ENCODE data around the gene DNAAF3.

DNAAF3 gene

GRCh38 chr19:55175117-55175867, 8.9 kb upstream of the DNAAF3 start:
- Histone ChIP-seq H3K4me1 (ENCODE audit: low read length) (no peaks in the 10 kb centered on the region), H3K36me3 (replicated peaks; ENCODE audit: low read depth, low read length) (no peaks in the 10 kb centered on the region), H3K27ac (ENCODE audit: low read length) (no peak overlapping the region), H3K4me3 (ENCODE audit: low read length) (no peak overlapping the region), H3K4me2 (ENCODE audit: low read length) (no peak overlapping the region), H4K20me1 (ENCODE audit: insufficient read depth, low read length) (no peaks in the 10 kb centered on the region), H3K9me3 (ENCODE audit: insufficient read depth, low read length) (no peaks in the 10 kb centered on the region), H3K79me2 (ENCODE audit: low read length) (no peaks in the 10 kb centered on the region), H3K9ac (ENCODE audit: low read length) (no peak overlapping the region), H3K27me3 (ENCODE audit: low read depth, low read length) (peaks cover 3% of the 10 kb centered on the region; the same call in 1 of the 2 replicates), H2AFZ (ENCODE audit: low read depth, low read length) (no peak overlapping the region)
- TF ChIP-seq EZH2phosphoT487 (IDR thresholded peaks at IDR 0.05; ENCODE audit: low read depth): no peak
- TF ChIP-seq, protein P1, sequence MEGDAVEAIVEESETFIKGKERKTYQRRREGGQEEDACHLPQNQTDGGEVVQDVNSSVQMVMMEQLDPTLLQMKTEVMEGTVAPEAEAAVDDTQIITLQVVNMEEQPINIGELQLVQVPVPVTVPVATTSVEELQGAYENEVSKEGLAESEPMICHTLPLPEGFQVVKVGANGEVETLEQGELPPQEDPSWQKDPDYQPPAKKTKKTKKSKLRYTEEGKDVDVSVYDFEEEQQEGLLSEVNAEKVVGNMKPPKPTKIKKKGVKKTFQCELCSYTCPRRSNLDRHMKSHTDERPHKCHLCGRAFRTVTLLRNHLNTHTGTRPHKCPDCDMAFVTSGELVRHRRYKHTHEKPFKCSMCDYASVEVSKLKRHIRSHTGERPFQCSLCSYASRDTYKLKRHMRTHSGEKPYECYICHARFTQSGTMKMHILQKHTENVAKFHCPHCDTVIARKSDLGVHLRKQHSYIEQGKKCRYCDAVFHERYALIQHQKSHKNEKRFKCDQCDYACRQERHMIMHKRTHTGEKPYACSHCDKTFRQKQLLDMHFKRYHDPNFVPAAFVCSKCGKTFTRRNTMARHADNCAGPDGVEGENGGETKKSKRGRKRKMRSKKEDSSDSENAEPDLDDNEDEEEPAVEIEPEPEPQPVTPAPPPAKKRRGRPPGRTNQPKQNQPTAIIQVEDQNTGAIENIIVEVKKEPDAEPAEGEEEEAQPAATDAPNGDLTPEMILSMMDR (IDR thresholded peaks at IDR 0.05; ENCODE audit: low read depth, low read length): no peak

GRCh38 chr19:55174425-55175116, 8.2 kb upstream of the DNAAF3 start:
- Histone ChIP-seq H3K27ac (ENCODE audit: low read length) (no peak overlapping the region), H3K9ac (ENCODE audit: low read length) (no peak overlapping the region), H3K27me3 (ENCODE audit: low read depth, low read length) (peaks cover 4% of the 10 kb centered on the region; the same call in 1 of the 2 replicates), H4K20me1 (ENCODE audit: insufficient read depth, low read length) (no peaks in the 10 kb centered on the region), H3K79me2 (ENCODE audit: low read length) (no peaks in the 10 kb centered on the region), H3K36me3 (replicated peaks; ENCODE audit: low read depth, low read length) (no peaks in the 10 kb centered on the region), H3K4me2 (ENCODE audit: low read length) (no peak overlapping the region), H3K4me3 (ENCODE audit: low read length) (no peak overlapping the region), H3K9me3 (ENCODE audit: insufficient read depth, low read length) (no peaks in the 10 kb centered on the region), H3K4me1 (ENCODE audit: low read length) (no peaks in the 10 kb centered on the region), H2AFZ (ENCODE audit: low read depth, low read length) (no peak overlapping the region)
- TF ChIP-seq, protein P1 (IDR thresholded peaks at IDR 0.05; ENCODE audit: low read depth, low read length): no peak
- no peak for TF ChIP-seq EZH2phosphoT487 (IDR thresholded peaks at IDR 0.05; ENCODE audit: low read depth)

DNA sequence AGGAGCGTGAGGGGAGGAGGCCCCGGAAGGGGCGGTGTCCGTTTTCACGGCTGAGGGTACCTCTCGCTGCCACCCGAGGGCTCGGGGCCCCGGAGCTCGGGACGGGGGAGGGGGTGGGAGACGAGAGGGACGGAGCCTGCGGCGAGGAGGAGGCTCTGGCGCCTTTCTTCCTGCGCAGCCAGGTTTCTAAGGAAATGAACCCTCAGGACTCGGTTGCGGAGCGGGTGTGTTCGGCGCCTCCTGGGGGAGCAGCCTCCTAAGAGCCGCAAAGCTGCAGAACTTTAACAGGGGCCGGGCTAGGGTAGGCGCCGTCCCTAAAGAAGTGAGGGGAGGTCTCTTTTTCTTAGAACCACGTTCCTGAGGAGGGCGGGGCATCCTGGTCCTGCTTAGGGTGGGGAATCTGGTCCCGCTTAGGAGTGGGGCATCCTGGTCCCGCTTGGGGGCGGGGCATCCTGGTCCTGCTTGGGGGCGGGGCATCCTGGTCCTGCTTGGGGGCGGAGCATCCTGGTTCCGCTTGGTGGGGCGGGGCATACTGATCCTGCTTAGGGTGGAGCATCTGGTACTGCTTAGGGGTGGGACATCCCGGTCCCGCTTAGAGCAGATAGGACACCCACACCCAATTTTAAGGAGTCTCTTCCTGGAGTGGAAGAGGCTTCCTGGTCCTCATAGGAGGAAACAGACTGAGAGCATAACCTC, 7.4 kb upstream of the DNAAF3 start:
- no peak overlapping the region for H3K9ac ChIP-seq (ENCODE audit: low read length)
- H4K20me1 ChIP-seq (ENCODE audit: insufficient read depth, low read length): no peaks in the 10 kb centered on the region
- H3K27me3 ChIP-seq (ENCODE audit: low read depth, low read length): peaks cover 4% of the 10 kb centered on the region; the same call in 1 of the 2 replicates
- no peaks in the 10 kb centered on the region for H3K79me2 ChIP-seq (ENCODE audit: low read length)
- H3K4me1 ChIP-seq (ENCODE audit: low read length): no peaks in the 10 kb centered on the region
- H3K4me2 ChIP-seq (ENCODE audit: low read length): no peak overlapping the region
- H3K9me3 ChIP-seq (ENCODE audit: insufficient read depth, low read length): no peaks in the 10 kb centered on the region
- TF ChIP-seq, protein P1 (IDR thresholded peaks at IDR 0.05; ENCODE audit: low read depth, low read length): no peak
- no peak for TF ChIP-seq EZH2phosphoT487 (IDR thresholded peaks at IDR 0.05; ENCODE audit: low read depth)
- no peak overlapping the region for H2AFZ ChIP-seq (ENCODE audit: low read depth, low read length)
- no peak overlapping the region for H3K27ac ChIP-seq (ENCODE audit: low read length)
- no peak overlapping the region for H3K4me3 ChIP-seq (ENCODE audit: low read length)
- no peaks in the 10 kb centered on the region for H3K36me3 ChIP-seq (replicated peaks; ENCODE audit: low read depth, low read length)

DNA sequence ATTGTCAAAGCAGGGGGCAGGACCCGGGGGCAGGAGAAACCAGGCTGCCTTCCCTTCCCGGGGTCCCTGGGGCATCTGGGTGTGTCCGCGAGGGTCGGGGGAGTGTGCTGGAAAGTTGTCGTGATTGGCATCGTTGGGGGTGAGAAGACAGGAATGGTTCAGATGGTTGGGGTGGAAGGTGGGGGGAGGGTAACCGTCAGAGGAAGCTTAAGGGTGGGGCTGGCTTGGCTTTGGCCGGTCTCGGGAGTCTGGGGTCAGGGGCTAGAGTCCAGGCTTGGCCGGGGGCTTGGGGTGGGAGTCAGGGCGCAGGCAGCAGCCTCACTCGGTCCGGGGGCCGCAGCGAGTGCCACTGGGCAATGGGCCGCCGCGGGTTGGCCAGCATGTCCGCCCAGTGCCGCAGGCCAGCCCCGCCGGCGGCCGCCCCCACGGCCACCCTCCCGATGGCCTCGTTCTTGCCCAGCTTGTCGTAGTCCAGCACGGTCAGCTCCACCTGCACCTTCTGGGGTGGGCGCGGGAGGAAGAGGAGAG, 6.8 kb upstream of the DNAAF3 start:
- Histone ChIP-seq H3K27ac (ENCODE audit: low read length) (no peak overlapping the region), H3K4me3 (ENCODE audit: low read length) (no peak overlapping the region)

More for the DNA sequence above, 6.8 kb upstream of the DNAAF3 start:
- Histone ChIP-seq H3K4me1 (ENCODE audit: low read length) (no peaks in the 10 kb centered on the region), H3K4me2 (ENCODE audit: low read length) (no peak overlapping the region), H3K9me3 (ENCODE audit: insufficient read depth, low read length) (no peaks in the 10 kb centered on the region), H3K36me3 (replicated peaks; ENCODE audit: low read depth, low read length) (no peaks in the 10 kb centered on the region), H2AFZ (ENCODE audit: low read depth, low read length) (no peak overlapping the region), H3K9ac (ENCODE audit: low read length) (no peak overlapping the region), H3K27me3 (ENCODE audit: low read depth, low read length) (peaks cover 4% of the 10 kb centered on the region; the same call in 1 of the 2 replicates), H4K20me1 (ENCODE audit: insufficient read depth, low read length) (no peaks in the 10 kb centered on the region), H3K79me2 (ENCODE audit: low read length) (no peaks in the 10 kb centered on the region)
- TF ChIP-seq EZH2phosphoT487 (IDR thresholded peaks at IDR 0.05; ENCODE audit: low read depth): no peak
- TF ChIP-seq, protein P1 (IDR thresholded peaks at IDR 0.05; ENCODE audit: low read depth, low read length): no peak
